NB4 (cell line): Measurements from ENCODE around the gene PHETA1.

Source experiments
- DNase-seq: peaks from one replicate; pipeline ENCODE4 v3.0.0; 2010; ENCODE audit warnings: low read depth
- H3K4me3 ChIP-seq: one replicate; pipeline ENCODE4 v1.5.1; 2011; ENCODE audit warnings: mild to moderate bottlenecking, low read depth, low read length, moderate library complexity
- CTCF ChIP-seq: IDR thresholded peaks from one replicate; pipeline ENCODE4 v1.5.1; 2012; ENCODE audit warnings: low read depth, low read length
- MAX ChIP-seq: IDR thresholded peaks from 2 replicates; pipeline ENCODE4 v1.6.1; 2011; ENCODE audit warnings: low read depth, low read length
- MYC ChIP-seq: IDR thresholded peaks from 2 replicates; pipeline ENCODE4 v1.6.1; 2011; ENCODE audit warnings: low read depth, low read length
- POLR2A ChIP-seq: IDR thresholded peaks from 2 replicates; pipeline ENCODE4 v1.6.1; 2011; ENCODE audit warnings: mild to moderate bottlenecking; ENCODE audit not compliant: insufficient read length; ENCODE audit errors: extremely low read depth

The PHETA1 gene

GRCh38 chr12:111395336-111396187 lies 26.7 kb upstream of the PHETA1 start:
- TF ChIP-seq POLR2A (no peak), MAX (no peak), MYC (no peak), CTCF (no peak)
- no peak for DNase-seq
- H3K4me3 ChIP-seq: no peak overlapping the region

GRCh38 chr12:111394480-111394879 lies 25.6 kb upstream of the PHETA1 start:
- H3K4me3 ChIP-seq: no peak overlapping the region
- DNase-seq: no peak
- TF ChIP-seq MAX: no peak
- no peak for TF ChIP-seq POLR2A
- no peak for TF ChIP-seq CTCF
- TF ChIP-seq MYC: no peak

GRCh38 chr12:111393700-111394300 lies 24.9 kb upstream of the PHETA1 start:
- no peak overlapping the region for H3K4me3 ChIP-seq
- DNase-seq: peak; percentile 67

GRCh38 chr12:111390910-111391309 lies 22.0 kb upstream of the PHETA1 start:
- no peak for DNase-seq
- TF ChIP-seq POLR2A: no peak
- no peak for TF ChIP-seq MAX
- no peak overlapping the region for H3K4me3 ChIP-seq

More at GRCh38 chr12:111393700-111394300, 24.9 kb upstream of the PHETA1 start:
- TF ChIP-seq POLR2A (no peak), MYC (no peak), CTCF (no peak), MAX (no peak)

GRCh38 chr12:111389635-111390034 lies 20.7 kb upstream of the PHETA1 start:
- TF ChIP-seq MAX: no peak
- TF ChIP-seq MYC: no peak
- no peak for TF ChIP-seq POLR2A
- no peak for TF ChIP-seq CTCF
- H3K4me3 ChIP-seq: no peak overlapping the region
- no peak for DNase-seq

DNA sequence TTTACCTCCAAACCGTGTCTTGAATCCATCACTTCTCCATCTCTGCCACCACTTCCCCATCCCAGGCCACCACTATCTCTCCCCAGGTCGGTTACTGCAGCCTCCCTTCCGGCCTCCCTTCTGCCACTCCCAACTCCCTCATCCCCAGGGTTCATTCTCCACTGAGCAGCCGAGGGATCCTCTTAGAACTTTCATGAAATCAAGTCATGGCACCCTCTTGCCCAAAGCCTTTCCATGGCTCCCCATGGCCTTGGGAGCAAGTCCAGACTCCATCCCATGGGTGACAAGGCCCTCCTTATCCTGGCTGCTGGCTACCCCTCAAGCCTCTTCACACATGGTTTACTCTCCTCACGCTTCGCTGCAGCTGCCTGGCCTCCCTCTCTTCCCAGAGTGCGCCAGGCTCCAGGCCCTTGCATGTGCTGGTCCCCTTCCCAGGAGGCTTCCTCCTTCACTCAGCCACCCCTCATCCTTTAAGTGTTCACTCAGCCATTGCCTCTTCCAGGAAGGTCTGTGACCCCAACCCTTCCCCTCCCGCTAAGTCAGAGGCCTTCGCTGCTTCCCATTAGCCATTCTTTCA lies 18.9 kb upstream of the PHETA1 start:
- TF ChIP-seq MYC (no peak), CTCF (no peak), POLR2A (no peak), MAX (no peak)
- H3K4me3 ChIP-seq: no peak overlapping the region
- no peak for DNase-seq
